NOMO-1 treated with dmso at 0.1 percent for 144 hours (cell line): ENCODE measurements around the gene ENKUR.

ENCODE experiments used
- DNase-seq: peaks from one replicate; lab custom pipeline; 2025; ENCODE audit not compliant: unreplicated experiment; lab: John Stamatoyannopoulos, UW

Gene ENKUR, protein sequence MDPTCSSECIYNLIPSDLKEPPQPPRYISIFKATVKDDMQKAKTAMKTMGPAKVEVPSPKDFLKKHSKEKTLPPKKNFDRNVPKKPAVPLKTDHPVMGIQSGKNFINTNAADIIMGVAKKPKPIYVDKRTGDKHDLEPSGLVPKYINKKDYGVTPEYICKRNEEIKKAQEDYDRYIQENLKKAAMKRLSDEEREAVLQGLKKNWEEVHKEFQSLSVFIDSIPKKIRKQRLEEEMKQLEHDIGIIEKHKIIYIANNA

DNA sequence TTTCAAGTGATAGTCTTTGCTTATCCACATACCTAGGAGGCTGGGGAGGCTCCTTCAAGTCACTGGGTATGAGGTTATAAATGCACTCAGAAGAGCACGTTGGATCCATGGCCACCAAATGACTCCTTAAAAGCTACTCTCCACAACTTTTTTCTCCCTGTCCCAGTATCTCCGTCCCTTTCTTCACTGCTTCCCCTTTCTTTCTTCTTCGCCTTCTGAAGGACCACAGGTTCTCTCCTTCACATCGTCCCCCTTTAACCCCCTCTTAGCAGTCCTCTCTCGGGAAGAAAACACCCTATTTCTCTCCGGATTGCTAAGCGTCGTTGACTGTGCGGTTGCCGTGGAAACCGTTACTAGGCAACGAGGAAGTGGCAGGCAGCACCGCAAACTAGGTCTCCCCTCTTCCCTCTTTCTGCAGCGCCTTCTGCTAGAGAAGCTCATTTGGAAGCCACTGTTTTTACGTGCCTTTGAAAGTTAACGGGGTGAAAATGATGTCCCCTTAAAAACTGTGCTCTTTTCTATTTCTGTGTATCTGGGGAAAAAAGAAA is at the start of gene ENKUR:
TSS of gene ENKUR (minus strand) at position 331 of the 548 bp plus-strand sequence. CDS start at position 109, 222 bp downstream.
- DNase-seq: peak; percentile 88

DNA sequence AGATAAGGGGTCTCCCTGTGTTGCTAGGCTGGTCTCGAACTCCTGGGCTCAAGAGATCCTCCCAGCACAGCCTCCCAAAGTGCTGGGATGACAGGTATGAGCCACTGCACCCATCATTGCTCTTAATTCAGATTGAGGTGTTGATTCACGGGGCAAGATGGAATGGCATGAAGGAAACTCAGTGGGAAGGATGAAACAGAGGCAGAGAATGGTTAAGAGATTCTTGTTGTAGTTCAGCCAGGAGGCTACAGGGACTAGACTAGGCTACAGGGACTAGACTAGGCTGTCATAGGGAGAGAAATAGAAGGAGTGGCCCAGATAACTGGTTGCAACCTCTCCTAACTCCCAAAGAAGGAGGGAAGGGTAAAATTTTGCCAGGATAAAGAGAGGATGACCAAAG is 48.4 kb upstream of the ENKUR start:
- no peak for DNase-seq

DNA sequence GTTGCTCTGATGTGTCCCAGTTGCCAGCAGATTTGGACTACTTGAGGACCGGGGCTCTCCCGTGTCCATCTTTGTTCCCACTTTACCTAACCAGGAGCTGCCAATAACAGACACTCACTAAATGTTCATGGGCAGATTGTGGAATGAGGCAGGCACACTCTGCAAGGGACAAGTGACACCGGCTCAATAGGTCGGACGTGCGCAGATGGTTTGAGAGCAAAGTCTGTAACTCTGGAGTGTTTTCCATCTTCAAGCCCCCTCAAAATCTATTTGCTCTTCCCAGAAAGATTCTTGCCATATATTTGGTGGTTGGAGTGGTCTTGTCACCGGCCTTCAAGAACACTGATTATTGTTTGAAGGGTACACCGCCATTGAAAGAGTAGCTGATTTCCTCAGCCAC is 47.7 kb upstream of the ENKUR start:
- no peak for DNase-seq

DNA sequence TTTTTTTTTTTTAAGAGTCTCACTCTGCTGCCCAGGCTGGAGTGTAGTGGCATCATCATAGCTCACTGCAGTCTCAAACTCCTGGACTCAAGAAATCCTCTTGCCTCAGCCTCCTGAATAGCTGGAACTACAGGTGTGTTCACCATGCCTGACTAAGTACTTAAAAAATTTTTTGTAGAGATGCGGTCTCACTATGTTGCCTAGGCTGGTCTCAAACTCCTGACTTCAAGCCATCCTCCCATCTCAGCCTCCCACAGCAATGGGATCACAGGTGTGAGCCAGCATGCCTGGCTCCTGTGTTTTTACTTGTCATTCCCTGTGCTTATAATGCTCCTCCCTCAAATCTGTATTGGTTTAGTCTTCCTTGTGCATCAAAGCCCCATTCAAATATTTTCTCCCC is 47.2 kb upstream of the ENKUR start:
- no peak for DNase-seq

DNA sequence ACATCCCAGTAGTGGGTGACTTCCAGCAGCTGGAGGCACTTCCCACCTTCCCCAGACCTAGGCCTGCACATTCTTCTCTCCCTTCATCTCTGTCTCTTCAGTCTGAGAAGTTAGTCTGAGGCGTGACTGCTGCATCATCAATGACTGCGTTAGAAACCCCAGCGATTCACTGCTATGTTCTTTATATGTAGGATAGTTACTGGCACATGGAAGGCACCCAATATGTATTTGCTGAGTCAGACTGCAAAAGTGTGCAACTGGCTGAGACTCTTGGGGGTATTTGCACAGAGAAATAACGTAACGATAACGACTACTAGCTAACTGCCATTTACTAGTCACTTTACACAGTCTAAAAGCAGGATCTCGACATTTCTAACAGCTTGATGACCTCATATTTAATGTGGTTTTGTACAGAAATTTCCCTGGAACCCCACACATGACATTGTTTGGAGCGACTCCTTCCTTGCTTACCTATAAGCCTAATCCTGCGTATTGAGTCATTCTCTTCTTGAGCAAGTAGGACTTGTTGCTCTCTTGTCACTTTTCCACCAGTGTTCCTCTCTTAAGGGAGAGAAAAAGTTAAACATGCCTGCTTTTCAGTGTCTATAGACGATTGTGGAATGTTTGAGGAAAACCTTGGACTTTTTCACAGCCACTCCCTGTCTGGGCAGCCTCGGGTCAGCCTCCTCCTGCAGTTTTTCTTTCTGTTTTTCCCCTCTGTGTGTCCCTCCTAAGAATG is 45.9 kb upstream of the ENKUR start:
- no peak for DNase-seq

DNA sequence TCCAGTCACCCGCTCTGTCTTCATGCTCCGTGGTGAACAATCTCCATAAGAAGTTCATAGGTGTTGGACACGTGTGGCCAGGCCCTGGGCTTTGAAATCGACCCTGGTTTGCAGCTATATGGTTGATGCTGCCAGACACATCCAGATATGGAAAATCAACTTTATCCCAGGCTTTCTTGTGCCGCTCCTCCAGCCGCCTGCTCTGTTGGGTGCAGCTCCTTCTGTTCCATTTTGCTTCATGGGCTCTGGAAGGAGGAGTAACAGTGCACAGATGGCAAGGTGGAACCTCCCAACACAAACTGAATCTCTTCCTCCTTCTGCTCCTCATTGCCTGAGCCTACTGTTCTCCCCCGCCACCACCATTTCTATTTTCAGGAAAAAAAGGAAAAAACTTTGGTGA is 45.2 kb upstream of the ENKUR start:
- DNase-seq: no peak

DNA sequence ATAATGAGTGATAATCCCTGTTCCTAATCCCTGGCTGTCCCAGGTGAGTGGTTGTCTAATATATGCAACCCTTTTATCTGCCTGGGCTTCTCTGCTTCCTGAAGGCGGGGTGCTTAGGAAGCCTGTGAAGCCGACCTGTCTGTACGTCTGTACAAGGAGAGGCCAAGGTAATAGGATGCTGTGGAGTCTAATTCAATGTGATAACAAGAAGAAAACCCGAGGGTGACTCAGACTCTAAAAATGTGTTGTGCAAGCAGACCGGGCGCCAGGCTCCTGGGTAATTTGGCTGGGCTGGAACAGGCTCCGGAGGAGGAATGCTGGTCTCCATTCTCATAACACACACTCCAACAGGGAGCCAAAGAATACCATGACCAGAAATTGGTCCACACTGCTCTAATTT is 44.0 kb upstream of the ENKUR start:
- no peak for DNase-seq

DNA sequence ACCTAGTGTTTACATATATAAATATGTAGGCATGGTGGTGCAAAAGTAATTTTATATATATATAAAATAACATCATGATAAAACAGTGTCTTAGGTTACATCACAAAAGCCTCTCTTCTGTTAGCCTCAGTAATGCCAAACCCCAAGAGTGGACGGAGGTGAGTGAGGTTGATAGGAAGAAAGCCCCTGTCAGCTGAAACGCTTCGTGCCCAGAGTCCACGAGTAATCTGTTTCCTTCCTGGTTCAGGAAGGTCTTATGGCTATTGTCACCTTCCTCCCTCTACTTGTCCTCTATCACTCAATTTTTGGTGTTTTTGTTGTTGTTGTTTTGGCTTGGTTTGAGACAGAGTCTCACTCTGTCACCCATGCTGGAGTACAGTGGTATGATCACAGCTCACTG is 41.9 kb upstream of the ENKUR start:
- DNase-seq: no peak

DNA sequence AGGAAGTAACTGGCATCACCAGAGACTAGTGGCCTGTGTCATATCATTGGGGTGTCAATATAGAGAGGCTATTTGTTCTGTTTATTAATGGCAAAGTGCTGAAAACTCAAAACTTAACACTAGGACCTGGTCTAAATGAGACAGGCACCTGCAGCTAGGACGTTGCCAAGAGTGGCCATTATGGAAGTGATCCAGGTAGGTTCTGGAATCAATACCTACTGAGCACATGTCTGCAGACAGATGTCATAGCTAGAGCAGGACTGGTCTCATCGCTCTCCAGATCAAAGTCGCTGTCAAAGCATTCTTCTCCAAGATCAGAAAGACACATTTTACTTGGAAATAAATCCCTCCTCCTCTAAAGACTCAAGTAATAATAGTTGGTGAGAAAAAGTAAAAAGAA is 40.8 kb upstream of the ENKUR start:
- no peak for DNase-seq

DNA sequence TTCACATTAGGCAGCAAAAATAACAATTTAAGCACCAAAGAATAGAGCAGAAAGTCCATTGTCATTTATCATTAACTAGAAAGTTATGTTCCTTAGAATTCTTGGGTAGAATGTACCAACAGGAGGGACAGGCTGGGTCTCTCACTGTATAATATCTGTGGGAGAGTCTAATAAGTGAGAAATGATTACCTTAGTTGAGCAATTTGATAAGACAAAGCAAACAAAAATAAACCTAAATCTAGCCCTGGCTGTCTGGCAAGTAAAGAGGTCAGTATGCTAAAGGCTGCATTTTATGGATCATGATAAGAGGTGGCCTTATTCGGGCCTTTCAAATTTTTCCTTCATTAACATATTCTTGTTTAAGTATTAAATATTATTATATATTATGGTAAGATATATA is 36.1 kb upstream of the ENKUR start:
- DNase-seq: no peak

DNA sequence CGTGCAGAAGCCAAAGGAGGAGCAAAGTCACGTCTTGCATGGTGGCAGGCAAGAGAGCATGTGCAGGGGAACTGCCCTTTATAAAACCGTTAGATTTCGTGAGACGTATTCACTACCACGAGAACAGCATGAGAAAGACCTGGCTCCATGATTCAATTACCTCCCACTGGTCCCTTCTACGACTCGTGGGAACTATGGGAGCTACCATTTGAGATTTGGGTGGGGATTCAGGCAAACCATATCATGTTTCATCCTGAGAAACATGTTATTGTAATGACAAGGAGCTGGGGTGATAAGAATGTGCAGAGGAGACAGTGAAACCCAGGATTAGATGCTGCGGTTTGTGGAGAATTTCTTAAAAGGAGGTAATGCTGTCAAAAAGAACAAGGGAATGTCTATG is 34.4 kb upstream of the ENKUR start:
- DNase-seq: no peak

DNA sequence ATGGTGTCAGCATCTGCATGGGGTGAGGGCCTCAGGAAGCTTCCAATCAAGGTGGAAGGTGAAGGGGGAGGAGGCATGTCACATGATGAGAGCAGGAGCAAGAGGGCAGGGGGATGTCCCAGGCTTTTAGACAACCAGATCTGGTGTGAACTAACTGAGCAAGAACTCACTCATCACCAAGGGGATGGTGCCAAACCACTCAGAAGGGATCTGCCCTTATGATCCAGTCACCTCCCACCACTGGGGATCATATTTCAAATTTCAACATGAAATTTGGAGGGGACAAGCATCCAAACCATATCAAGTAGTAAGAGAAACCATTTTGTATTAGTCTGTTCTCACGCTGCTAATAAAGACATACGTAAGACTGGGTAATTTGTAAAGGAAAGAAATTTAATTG is 34.0 kb upstream of the ENKUR start:
- DNase-seq: no peak

DNA sequence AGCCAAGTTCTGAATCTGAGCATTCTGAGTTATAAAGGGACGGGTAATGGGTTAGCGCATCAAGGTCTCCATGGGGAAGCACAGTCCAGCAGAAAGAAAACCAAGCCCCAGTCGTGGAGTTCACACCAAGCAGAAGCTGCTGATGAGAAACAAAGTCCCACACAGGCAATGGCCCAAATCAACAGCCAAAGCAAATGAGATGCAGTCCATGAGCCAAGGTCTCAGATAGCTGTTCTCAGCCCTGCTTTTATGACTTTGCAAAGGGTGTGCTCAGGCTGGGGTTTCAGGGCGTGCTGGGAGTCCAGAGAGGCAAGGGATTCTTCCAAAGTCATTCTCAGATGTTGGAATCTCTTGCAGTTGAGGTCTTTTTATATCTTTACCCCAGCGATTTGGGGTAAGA is 32.5 kb upstream of the ENKUR start:
- DNase-seq: no peak

DNA sequence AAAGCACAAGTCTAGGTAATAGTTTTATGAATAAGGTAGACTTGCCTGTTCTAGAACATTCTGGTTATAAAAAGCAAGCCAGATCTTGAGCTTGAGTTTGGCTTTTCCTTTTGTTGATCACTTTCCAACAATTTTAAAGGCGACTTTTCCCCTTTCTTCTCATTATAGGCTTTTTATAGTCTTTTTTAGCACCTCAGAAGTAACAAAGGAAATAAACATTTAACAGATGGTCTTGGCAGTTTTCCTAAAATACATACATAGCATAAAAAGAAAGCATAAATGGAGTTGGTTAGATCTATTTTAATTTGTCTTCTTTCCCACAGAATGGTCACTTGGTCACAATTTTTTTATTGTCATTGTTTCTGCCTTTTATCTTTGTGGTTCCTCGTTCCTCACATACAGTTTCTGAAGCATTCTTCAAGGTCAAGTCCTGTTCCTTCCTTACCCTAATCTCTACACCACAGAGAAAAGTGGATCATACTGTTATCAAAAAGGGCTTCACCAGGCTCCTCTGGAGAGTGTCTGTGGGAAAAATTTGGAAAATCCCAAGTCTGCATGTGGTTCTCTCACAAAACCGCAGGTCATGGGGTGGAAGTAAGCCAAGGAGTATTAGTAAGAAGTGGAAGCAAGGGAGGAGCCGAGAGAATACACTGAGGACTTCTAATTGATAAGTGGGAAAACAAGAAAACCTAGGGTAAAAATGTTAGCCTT is 31.8 kb upstream of the ENKUR start:
- DNase-seq: no peak

DNA sequence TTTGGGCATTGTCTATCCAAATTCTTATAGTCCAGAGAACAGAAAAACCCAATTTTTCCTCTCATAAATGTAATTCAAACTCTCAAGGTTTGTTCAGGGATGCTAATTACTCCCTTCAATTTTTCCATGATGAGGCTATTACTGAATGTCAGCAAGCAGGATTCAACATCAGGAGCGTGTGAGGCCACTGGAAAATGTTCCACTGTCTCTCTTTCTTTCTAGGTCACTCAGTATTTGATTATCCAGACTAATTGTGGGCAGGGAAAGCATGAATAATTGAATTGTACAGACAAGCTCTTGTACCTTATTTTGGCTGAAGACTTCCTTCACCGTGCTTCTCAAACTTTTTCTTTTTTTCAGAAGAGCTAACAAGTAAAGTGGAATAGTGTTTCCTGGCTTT is 31.1 kb upstream of the ENKUR start:
- no peak for DNase-seq

DNA sequence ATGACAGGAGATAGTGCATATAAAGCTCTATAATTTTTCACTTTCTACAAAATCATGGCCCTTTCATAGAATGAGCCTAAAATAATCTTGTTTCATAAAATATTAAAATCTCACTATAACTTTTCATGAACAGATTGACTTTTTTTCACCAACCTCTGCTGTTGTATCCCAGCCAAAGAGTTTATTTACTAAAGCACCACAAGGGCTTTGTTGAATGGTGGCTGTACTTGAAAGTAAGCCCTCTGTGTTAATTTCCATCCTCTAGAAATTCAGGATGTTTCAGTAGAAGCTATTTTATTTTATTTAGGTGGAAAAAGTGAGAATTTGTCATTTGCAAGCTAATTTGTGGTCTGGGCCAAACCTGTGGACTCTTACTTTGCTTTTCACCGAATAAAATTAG is 30.7 kb upstream of the ENKUR start:
- DNase-seq: no peak

DNA sequence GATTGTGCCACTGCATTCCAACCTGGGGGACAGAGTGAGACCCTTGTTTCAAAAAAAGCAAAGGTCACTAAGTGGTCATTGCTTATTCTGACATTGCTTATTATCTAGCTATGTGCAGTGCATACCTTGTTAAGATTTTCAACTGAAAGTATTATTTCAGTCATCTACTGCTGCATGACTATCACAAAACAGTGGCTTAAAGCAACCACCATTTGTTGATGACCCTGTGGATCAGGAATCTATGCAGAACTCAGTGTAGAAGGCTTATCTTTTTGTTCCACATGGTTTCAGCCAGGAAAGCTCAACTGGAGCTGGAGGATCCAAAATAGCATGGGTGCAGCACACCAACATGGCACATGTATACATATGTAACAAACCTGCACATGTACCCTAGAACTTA is 23.6 kb upstream of the ENKUR start:
- no peak for DNase-seq

DNA sequence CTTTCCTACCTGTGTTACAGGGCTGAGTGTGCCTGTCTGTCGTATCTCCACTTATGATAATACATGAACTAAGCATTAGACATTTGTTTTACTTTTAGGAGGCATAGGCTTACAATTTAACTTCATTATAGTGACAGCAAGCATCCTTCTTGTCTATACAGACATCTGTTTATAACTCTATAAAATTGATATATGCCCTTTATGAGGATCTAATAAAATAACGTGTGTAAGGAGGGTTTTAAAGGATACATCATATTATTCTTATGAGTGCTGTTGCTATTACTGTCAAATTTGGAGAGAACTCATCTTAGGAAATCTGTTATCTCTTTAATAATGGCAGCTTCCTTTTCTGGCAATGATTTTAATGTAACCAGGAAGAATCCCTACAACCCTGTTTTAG is 22.4 kb upstream of the ENKUR start:
- no peak for DNase-seq

DNA sequence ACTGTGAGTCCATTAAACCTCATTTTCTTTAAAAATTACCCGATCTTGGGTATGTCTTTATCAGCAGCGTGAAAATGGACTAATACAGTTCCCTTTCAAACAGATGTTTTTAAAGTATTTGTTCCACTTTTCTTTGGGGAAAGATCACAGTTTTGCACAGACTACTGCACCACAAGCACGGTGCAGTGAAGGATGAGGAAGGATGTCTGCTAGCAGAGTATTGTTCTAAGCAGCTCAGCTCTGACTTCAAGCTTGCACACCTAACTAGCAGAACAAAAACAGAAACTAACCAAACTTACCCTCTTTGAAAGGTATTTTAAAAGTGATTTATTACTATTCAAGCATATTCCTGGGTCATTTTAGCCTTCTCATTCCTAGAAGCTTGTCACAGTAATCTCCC is 20.4 kb upstream of the ENKUR start:
- DNase-seq: no peak

DNA sequence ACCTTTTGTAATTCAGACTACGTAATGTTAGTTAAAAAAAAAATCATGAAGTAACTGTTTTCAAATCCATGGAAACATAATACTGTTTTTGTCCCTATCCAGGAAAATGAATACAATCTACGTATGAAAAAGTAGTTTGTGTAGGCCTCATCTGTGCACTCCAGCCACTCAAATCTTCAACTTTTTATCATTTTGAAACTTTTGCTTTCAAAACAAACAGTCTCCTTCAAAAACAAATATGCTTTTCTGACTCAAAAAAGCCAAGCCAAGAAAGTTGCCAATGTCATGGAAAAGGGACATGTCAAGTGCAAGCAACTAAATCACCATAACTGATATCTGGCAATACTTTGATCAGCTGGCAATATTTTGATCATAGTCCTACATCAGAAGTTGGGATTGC is 13.6 kb upstream of the ENKUR start:
- DNase-seq: no peak

DNA sequence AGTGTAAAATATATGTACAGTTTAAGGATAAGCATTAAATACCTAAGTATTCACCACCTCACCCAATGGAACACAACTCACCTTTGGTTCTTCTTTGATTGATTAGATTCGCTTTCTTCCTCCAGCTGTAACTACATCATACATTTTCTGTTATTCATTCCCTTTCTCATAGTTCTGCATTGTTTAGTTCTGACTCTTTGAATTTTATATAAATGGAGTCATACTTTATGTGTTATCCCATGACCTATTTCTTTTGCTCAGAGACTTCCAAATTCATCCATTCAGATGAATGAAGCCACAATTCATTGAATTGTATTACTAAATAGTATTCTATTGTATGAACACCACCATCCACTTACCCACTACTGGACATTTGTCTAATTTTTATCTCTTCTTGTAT is 12.8 kb upstream of the ENKUR start:
- DNase-seq: no peak

DNA sequence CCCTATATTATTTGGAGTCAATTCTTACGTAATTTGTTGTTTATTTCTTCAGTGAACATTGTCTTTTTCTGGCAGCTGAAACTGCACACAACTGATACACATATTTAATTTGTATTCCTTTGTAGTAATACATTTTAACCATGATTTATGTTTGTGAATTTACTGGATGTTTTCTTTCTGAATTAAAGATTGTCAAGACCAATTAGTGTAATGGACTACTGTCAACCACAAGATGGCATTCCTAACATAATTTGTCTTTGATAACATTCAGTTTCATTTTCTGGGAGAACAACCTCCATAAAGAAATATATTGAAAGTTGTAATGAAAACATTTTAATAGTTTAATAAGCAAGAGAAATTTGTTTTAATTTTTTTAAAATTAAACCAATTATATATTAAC is 10.5 kb upstream of the ENKUR start:
- DNase-seq: no peak
